ENCODE results near the gene RPL26.

DNA sequence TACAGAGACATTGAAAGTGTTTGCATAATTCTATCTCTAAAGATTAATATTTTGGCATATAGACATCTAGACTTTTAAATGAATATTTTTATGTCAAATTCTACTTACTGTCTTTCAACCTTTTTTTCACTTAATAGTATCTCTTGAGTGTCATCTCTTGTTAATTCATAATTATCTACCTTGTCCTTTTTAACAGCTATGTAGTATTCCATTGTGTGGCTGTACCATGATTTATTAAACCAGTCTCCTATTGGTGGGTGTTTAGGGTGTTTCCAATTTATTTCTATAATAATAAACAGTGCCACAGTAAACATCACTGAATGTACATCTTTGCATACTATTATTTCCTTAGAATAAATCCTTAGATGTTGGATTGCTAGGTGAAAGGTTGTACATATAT is 30.9 kb upstream of the RPL26 start:
- no peak for TF ChIP-seq CTCF (IDR thresholded peaks at IDR 0.05)
- no peak for TF ChIP-seq EZH2 (IDR thresholded peaks at IDR 0.05; ENCODE audit: borderline replicate concordance, insufficient read depth, low read depth, low read length, poor library complexity, severe bottlenecking)
